Activated CD8-positive, alpha-beta memory T cell treated with anti-CD3 and anti-CD28 coated beads for 48 hours (primary cell): ENCODE results near the gene PRLH.

Experiments
- DNase-seq, 3 experiments: peaks; one replicate each; pipeline ENCODE4 v3.0.0-alpha.2; 2020; ENCODE audit warnings: low read depth in 2 of 3, low spot score in 2 of 3

PRLH gene

GRCh38 chr2:237566401-237567235 lies at the start of gene PRLH:
TSS of gene PRLH (plus strand) at chr2:237566574. CDS start at chr2:237566574, 0 bp downstream.
- DNase-seq = no peak

GRCh38 chr2:237517163-237517562 lies 49.2 kb upstream of the PRLH start:
- DNase-seq = no peak

GRCh38 chr2:237517990-237518389 lies 48.4 kb upstream of the PRLH start:
- no peak for DNase-seq

- DNase-seq = no peak
Measured at GRCh38 chr2:237519506-237520245, 46.7 kb upstream of the PRLH start.

GRCh38 chr2:237520290-237520689 lies 46.1 kb upstream of the PRLH start:
- DNase-seq = no peak

GRCh38 chr2:237524631-237525030 lies 41.7 kb upstream of the PRLH start:
- no peak for DNase-seq

GRCh38 chr2:237525559-237526157 lies 40.7 kb upstream of the PRLH start:
- no peak for DNase-seq

GRCh38 chr2:237527233-237527632 lies 39.1 kb upstream of the PRLH start:
- DNase-seq = no peak

GRCh38 chr2:237527766-237528165 lies 38.6 kb upstream of the PRLH start:
- no peak for DNase-seq

GRCh38 chr2:237529452-237530402 lies 36.6 kb upstream of the PRLH start:
- no peak for DNase-seq

GRCh38 chr2:237530472-237531433 lies 35.6 kb upstream of the PRLH start:
- DNase-seq = no peak

- DNase-seq = no peak
Measured at GRCh38 chr2:237532160-237532559, 34.2 kb upstream of the PRLH start.

- DNase-seq = no peak
Measured at GRCh38 chr2:237533668-237534161, 32.7 kb upstream of the PRLH start.

GRCh38 chr2:237534380-237534779 lies 32.0 kb upstream of the PRLH start:
- DNase-seq = no peak

- DNase-seq = no peak
Measured at GRCh38 chr2:237535385-237536082, 30.8 kb upstream of the PRLH start.

GRCh38 chr2:237536083-237536415 lies 30.3 kb upstream of the PRLH start:
- no peak for DNase-seq

GRCh38 chr2:237536617-237537016 lies 29.8 kb upstream of the PRLH start:
- no peak for DNase-seq

GRCh38 chr2:237538001-237538720 lies 28.2 kb upstream of the PRLH start:
- DNase-seq = no peak
